Endometrial microvascular endothelial cells (primary cell): ENCODE data around the gene ADARB2. TPM values are rescaled to one million over a fixed set of nuclear protein-coding genes. Genes with fewer than 3 reads are reported as not detected.
"Not testable (repeated sequence)": the region's sequence is repeated elsewhere in the genome, so short reads cannot be mapped to it uniquely, and the experiment has no call there.

ENCODE experiments used
- in situ Hi-C: cut with HindIII; loops from 2 replicates; pipeline ENCODE4 v1.10.0; 2017; ENCODE audit warnings: low sequenced_read_pairs, low pct_unique_long_range_greater_than_20kb; ENCODE audit errors: inconsistent ontology term
- total RNA-seq: library from RNA; depleted of rRNA; stranded (reverse); fragments of >200 nt; gene quantifications from one replicate; pipeline ENCODE4 v1.2.3, GENCODE V29; 2015; ENCODE audit errors: inconsistent ontology term

Gene ADARB2
- total RNA-seq, 1 donor from 2014 or later = not detected

DNA sequence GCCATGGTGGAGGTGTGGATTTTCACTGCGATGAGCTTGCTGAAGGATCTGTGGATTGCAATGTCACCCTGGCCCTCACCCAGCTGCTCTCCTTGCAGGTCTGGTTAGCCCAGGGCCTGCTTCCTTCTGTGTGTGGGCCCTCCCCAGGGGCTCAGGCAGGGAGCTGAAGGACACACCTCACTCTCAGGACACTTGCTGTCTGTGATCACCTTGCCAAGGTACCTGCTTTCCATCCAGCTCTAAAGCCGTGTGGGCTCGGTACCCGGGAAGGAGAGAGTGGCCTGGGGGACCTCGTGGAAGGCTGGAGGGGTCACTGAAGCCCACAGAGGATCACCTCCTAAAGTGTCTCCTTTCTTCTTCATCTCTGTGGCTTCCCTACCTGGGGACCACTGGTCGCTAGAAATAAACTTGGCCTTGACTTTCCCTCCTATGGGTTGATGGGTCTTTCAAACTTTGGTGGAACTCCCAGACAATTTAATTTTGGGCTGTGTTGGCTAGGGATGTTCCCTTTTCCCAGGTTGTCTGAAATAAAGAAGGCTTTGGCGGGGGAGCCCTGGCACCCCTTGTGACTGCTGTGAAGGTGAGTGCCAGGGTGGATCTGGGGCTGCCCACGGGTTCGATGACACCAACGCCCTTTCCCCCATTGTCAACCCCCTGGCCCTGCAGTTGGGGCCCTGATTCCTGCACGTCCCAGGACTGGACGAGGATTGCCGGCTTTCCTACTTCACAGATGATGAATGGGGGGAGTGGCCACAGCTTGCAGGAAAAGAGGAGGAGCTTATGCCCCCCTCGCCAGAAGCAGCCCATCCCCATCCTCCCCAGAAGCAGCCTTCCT, 331.0 kb downstream of the ADARB2 start:
- in situ Hi-C loops = no loop called here

DNA sequence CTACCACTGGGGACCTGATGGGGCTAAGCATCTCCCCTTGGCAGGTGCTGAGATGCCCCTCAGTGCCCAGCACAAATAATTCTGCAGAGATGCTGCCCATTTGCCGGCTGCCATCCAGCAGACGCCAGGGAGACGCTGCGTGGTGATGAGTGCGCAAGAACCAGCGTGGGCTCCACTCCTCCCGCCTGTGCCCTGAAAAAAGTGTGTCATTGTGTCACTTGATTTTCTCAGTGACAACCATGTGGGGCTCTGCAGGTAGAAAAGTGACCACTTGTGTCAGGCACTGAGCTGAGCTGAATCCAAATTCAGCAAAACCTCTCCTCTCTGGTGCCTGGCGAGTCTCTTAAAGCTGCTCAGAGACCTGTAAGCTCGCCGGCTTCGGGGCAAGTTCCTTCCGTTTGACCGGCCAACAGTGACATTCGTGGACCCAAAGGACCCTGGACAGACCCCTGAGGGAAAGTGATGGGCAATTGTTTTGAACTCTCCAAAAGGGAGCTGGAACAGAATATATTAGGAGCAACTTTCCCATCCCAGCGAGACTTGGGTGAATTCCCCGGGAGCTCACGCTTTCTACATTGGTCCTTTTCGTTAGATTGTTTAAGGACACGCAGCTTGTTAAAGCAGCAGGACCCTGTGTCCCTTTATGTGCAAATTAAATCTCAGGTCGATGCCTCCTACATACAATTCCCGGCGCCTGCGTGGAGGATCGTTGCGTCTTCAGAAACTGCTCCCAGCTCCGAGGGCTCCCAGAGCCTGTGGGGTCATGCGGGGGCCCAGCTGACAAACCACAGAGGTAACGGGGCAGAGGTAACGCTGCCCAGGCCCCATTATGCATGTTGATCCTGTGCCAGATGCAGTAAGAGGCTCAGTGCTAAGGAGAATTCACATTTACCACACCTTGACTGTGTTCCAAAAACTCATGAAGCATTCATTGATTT, 332.7 kb downstream of the ADARB2 start:
- in situ Hi-C loops = no loop called here

DNA sequence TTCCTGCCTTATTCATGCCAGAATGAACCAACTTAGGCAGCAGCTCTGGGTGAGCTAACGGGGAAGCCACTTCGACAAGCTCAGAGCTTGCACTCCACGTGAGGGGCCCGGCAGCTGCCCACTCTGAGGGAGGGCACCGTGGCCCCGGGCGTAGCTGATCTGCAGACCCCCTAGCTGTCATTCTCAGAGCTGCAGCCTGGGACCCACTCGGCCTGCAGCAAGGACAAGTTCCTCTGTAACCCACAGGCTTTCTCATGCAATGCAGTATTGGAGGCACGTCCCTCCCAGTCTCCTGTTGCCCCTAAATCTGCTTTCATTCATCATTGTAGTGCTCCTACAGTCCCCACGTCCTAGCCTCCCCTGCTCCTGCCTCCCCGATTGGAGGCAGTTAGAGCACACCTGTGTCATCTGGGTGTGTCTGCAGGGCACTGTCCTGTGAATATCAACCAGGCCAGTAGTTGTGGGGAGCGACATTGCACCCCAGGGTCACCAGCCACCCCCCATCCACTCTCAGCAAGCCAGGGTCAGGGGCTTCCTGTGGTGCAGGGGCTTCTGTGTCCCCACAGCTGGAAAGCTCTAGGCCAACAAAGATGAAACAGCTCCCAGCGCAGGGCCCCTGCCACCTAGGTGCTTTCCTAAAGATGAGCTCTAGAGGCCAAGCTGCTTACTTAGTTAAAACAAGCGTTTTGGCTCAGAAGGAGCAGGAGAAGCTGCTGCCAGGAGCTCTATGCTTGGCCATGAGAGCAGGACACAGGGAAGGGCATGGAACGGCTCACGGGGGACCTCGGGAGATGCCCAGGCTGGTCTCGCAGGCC, 333.6 kb downstream of the ADARB2 start:
- in situ Hi-C loops = no loop called here

DNA sequence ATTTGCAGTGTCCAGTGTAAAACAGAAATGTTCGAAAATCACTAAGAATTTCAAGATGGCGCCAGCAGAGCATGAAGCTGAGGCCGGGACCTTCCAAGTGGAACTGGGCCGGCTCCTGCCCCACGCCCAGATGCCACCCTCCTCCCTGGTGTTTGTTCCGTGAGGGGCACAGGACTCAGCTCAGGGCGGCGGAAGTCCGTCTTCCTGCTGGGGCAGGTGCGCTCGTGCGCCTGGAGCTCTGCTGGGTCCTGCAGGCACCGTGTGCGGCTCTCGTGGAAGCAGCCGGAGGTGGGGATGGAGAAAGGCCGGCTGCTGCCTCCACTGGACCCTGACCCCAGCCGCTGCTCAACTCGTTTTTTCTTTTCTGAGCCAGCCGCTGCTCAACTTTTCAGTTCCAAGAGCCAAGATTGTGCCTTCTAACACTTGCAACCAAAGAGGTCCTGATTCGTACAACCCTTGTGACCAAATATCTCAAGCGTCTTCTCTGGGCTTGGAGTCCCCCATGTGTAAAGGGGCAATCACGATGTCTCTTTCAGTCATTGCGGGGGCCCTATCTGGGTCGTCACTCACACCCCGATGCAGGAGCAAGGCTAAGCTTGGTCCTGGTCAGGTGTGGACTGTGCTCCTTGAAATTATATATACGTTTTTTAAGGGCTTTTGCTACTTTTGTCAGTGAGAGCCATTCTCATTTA, 334.4 kb downstream of the ADARB2 start:
- in situ Hi-C loops = no loop called here

DNA sequence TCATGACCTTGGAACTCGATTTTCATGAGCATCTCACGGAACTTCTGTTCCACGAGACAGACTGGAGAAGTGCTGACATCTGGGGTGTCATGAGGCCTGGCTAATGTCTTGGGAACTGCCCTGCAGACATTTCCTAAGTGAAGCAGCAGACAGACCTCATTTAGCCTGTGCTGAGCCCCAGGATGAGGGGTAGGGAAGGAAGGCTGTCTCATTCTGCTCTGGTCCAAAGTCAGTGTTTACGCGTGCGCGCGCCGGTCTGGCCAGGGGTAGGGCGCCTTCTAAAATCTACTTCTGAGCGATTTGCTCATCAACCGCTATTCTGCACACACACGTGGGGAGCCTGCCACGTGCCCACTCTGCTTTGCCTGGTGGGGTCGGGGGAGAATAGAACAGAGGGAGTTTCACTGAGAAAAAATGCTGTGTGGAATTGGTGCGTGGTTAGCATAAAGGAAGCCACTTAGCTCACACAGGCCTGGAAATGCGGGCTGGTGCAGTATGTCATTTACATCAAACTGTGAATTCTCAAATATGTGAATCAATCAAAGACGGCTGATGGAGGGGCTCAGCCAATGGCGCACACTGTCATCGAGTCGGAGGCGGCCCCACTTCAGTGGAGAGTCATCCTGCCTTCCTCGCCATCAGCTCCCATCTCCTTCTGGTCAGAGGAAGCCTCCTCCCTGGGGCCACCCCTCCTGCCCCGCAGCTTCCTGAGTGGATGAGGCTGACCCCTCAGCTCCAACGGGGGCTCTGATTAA, 335.1 kb downstream of the ADARB2 start:
- in situ Hi-C loops = no loop called here

- in situ Hi-C loops = no loop called here
Measured at GRCh38 chr10:1401071-1401965, 336.0 kb downstream of the ADARB2 start.

GRCh38 chr10:1400101-1401070, 336.9 kb downstream of the ADARB2 start:
- in situ Hi-C loops = no loop called here

- in situ Hi-C loops = no loop called here
Measured at GRCh38 chr10:1399431-1400100, 337.8 kb downstream of the ADARB2 start.

GRCh38 chr10:1398626-1399410, 338.5 kb downstream of the ADARB2 start:
- in situ Hi-C loops = no loop called here

DNA sequence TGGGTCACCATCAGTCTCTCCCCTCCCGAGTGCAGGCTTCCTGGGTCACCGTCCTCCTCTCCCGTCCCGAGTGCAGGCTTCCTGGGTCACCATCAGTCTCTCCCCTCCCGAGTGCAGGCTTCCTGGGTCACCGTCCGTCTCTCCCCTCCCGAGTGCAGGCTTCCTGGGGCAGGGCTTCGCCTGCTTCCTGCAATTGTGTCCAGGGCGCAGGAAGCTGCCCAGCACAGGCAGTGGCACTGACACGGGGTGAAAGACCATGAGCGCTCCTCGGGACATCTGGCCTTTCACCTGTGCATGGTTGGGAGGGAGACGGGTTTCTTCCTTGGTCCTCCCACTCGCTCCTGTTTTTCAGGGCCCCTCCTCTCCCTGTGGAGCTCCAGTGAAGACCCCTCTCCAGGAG, 339.2 kb downstream of the ADARB2 start:
- in situ Hi-C loops = not testable (repeated sequence)

DNA sequence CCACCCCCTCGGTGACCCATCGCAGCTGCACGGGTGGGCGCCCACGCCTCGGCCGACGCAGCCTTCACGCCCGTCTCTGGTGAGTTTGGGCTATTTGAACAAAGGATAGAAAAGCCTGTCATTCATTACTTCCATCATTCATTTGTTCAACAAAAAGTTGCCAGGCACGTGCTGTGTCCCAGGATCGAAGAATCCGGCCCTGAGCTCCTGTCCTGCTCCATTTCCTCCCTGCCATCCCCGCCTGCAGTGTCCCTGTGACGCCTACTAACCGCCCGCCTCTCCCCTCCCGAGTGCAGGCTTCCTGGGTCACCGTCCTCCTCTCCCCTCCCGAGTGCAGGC, 341.1 kb downstream of the ADARB2 start:
- in situ Hi-C loops = no loop called here

GRCh38 chr10:1395481-1396296, 341.6 kb downstream of the ADARB2 start:
- in situ Hi-C loops = no loop called here

DNA sequence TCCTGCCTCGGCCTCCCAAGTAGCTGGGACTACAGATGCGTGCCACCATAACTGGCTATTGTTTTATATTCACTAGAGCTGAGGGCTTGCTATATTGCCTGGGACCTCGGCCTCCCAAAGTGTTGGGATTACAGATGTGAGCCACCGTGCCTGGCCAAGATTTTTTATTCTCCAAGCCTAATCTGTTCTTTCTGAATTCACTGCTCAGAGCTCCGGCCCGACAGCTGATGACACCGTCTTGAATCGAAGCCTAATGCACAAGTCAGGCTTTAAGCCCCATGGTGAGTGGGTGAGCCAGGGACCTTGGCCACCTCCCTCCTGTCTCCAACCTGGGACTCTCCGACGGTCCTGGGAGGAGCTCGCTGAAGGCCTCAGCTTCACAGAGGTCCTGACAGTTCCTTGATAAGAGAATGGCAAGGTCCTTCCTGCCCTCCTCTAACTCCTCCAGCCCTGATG, 342.3 kb downstream of the ADARB2 start:
- in situ Hi-C loops = no loop called here
